HepG2 (cell line): ENCODE measurements around the gene ZKSCAN1. TPM values are rescaled to one million over a fixed set of nuclear protein-coding genes. Genes with fewer than 3 reads are reported as not detected.

Source experiments
- CCAR2 ChIP-seq: fragments of 200-400 bp; formaldehyde crosslinking; optimal IDR thresholded peaks from 2 replicates; pipeline ENCODE3; 2018; ENCODE audit warnings: low read depth, mild to moderate bottlenecking, low read length, moderate library complexity
- GATAD1 ChIP-seq: IDR thresholded peaks from 2 replicates; pipeline ENCODE4 v1.6.1; 2016; ENCODE audit warnings: missing genetic modification reagents, missing compliant biosample characterization
- GTF3A ChIP-seq: sonication (generic); formaldehyde crosslinking; conservative IDR thresholded peaks from 2 replicates; pipeline ENCODE4 v1.4.0; 2020; ENCODE audit warnings: mild to moderate bottlenecking, missing genetic modification reagents
- KAT8 ChIP-seq: IDR thresholded peaks from 2 replicates; pipeline ENCODE4 v1.6.1; 2016; ENCODE audit warnings: missing genetic modification reagents, missing compliant biosample characterization
- MIXL1 ChIP-seq: IDR thresholded peaks from 2 replicates; pipeline ENCODE4 v1.6.1; 2016
- NFE2L2 ChIP-seq: fragments of 150-350 bp; IDR thresholded peaks from 2 replicates; pipeline ENCODE4 v1.6.1; 2014; ENCODE audit warnings: low read length
- NFRKB ChIP-seq: fragments of 450-650 bp; IDR thresholded peaks from 2 replicates; pipeline ENCODE4 v1.6.1; 2017
- RBFOX2 ChIP-seq: fragments of 200-400 bp; formaldehyde crosslinking; IDR thresholded peaks from 2 replicates; pipeline ENCODE4 v1.6.1; 2017; ENCODE audit warnings: low read depth, mild to moderate bottlenecking, low read length
- ZBTB7A ChIP-seq: sonication (generic); formaldehyde crosslinking; IDR thresholded peaks from 2 replicates; pipeline ENCODE4 v1.8.0; 2022; ENCODE audit warnings: mild to moderate bottlenecking, missing genetic modification reagents
- ZMYM4 ChIP-seq: sonication (generic); formaldehyde crosslinking; IDR thresholded peaks from 2 replicates; pipeline ENCODE4 v1.8.1; 2023; ENCODE audit warnings: mild to moderate bottlenecking, missing genetic modification reagents
- ZNF253 ChIP-seq: sonication (generic); formaldehyde crosslinking; IDR thresholded peaks from 2 replicates; pipeline ENCODE4 v1.8.0; 2022; ENCODE audit warnings: mild to moderate bottlenecking, missing genetic modification reagents, borderline replicate concordance
- ZNF33B ChIP-seq: sonication (generic); formaldehyde crosslinking; IDR thresholded peaks from 2 replicates; pipeline ENCODE4 v1.5.1; 2020; ENCODE audit warnings: mild to moderate bottlenecking, missing genetic modification reagents
- ZNF7 ChIP-seq: IDR thresholded peaks from 2 replicates; pipeline ENCODE4 v1.6.1; 2016; ENCODE audit warnings: missing biosample characterization, missing genetic modification reagents
- polyA plus RNA-seq, 8 experiments: library from polyadenylated mRNA; depleted of rRNA in 3 of 8; stranded (reverse) in 7 of 8; unstranded in 1 of 8; fragments of >200 nt; fragmentation: Illumina TruSeq in 4 of 8; extraction: Trizol in 4 of 8; gene quantifications; 2 replicates each; pipeline versions ENCODE4 v1.2.1 to v1.2.3, GENCODE V29; 2011 to 2016; ENCODE audit warnings: low read depth in 4 of 8, missing spikeins in 1 of 8, mixed read lengths in 1 of 8; ENCODE audit not compliant: insufficient read depth in 1 of 8
- total RNA-seq, 5 experiments: library from RNA; depleted of rRNA; stranded (reverse); fragments of >200 nt; fragmentation: Illumina TruSeq; extraction: Trizol; gene quantifications; 2 replicates each; pipeline ENCODE4 v1.2.3, GENCODE V29; 2016; ENCODE audit warnings: low read depth in 1 of 5
- TF ChIP-seq, protein P1 (sequence below): sonication (generic); formaldehyde crosslinking; IDR thresholded peaks from 2 replicates; pipeline ENCODE4 v1.8.1; 2023; ENCODE audit warnings: mild to moderate bottlenecking, moderate library complexity, missing genetic modification reagents
- TF ChIP-seq, protein P2 (sequence below): sonication (generic); formaldehyde crosslinking; IDR thresholded peaks from 2 replicates; pipeline ENCODE4 v1.4.0; 2020; ENCODE audit warnings: missing genetic modification reagents
- TF ChIP-seq, protein P3 (sequence below): sonication (generic); formaldehyde crosslinking; IDR thresholded peaks from 2 replicates; pipeline ENCODE4 v1.8.1; 2023; ENCODE audit warnings: mild to moderate bottlenecking, missing genetic modification reagents
- TF ChIP-seq, protein P4 (sequence below), 2 experiments: IDR thresholded peaks; 2 replicates each; pipeline ENCODE4 v1.6.1; 2011 to 2012; ENCODE audit warnings: low read length in 2 of 2, borderline replicate concordance in 1 of 2, low read depth in 1 of 2, mild to moderate bottlenecking in 1 of 2, moderate library complexity in 1 of 2
- TF ChIP-seq, protein P5 (sequence below): sonication (generic); formaldehyde crosslinking; IDR thresholded peaks from 2 replicates; pipeline ENCODE4 v1.4.0; 2020; ENCODE audit warnings: mild to moderate bottlenecking, low read depth, missing genetic modification reagents
- TF ChIP-seq, protein P6 (sequence below): sonication (generic); formaldehyde crosslinking; IDR thresholded peaks from 2 replicates; pipeline ENCODE4 v1.5.0; 2020; ENCODE audit warnings: mild to moderate bottlenecking, missing genetic modification reagents

ZKSCAN1 gene
- total and polyA plus RNA-seq, 2 of the 13 experiments (the other 11 are each of a cell fraction or from before 2014, with no cell fraction given), result 46.4 to 60.6 TPM

DNA sequence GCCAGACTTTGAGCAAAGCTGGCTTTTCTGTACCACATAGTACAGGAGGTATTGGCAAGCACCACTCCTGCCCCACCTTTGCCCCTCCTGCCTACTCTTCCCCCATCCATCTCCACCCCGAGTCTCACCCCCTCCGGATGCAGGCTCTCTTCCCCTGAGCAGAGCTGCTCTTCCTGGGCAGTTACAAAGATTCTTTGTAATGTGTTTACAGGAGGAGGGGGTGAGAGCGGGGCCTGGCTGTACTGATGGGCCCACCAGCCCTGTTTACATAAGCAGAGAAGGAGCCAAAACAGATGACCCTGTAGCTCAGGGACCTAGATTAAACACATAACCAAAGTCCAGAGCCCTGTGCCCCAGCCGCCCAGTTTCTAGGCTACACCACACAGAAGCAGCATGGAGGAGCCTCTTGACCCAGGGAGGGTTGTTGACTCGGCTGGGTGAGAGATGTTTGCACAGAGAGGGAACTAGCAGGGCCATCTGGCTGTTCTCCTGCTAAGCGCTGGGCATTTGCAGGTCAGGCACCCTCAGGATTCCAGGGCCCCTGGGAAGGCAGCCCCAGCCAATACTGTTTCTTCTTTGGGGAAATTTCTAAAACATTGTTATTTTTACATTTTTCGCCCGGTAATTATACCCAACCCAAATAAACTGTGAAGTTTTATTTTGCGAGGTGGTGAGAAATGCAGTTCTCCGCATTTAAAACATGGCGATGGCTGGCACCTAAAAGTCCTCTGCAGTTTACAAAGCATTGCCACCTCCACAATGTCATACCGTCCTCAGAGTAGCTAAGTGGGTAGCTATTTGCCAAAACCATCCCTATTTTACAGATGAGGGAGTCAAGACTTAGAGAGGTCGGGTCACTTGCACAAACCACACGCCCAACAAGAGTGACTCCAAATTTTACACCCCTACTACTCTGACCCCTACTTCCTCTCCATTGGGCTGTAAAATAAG, 11.4 kb upstream of the ZKSCAN1 start (continued):
- TF ChIP-seq, protein P1, sequence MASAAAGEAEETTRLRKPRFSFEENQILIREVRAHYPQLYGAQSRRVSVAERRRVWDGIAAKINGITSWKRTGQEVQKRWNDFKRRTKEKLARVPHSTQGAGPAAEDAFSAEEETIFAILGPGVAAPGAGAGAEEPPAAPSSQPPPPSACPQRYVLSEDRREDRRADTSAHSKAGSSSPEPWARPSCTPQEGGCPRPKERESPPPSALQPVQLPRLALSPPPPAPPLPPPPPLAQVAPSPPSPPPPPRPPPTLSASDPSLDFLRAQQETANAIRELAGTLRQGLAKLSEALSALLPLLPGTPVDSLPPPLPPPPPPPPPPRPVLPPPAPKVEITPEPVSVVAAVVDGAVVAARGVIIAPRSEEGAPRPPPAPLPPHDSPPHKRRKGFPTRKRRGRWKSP (CRISPR knock-in tag), result peak; percentile 77; the same call in 1 of the 2 replicates
- TF ChIP-seq GTF3A (CRISPR knock-in tag), result 0 out of 2 replicates have a peak, but pooled peaks have one; percentile 96
- TF ChIP-seq, protein P2, sequence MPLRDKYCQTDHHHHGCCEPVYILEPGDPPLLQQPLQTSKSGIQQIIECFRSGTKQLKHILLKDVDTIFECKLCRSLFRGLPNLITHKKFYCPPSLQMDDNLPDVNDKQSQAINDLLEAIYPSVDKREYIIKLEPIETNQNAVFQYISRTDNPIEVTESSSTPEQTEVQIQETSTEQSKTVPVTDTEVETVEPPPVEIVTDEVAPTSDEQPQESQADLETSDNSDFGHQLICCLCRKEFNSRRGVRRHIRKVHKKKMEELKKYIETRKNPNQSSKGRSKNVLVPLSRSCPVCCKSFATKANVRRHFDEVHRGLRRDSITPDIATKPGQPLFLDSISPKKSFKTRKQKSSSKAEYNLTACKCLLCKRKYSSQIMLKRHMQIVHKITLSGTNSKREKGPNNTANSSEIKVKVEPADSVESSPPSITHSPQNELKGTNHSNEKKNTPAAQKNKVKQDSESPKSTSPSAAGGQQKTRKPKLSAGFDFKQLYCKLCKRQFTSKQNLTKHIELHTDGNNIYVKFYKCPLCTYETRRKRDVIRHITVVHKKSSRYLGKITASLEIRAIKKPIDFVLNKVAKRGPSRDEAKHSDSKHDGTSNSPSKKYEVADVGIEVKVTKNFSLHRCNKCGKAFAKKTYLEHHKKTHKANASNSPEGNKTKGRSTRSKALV, result peak; percentile 66; the same call in 1 of the 2 replicates
- TF ChIP-seq CCAR2, result no peak
- TF ChIP-seq ZBTB7A (CRISPR knock-in tag), result peak; percentile 69; the same call in 1 of the 2 replicates
- TF ChIP-seq, protein P3, sequence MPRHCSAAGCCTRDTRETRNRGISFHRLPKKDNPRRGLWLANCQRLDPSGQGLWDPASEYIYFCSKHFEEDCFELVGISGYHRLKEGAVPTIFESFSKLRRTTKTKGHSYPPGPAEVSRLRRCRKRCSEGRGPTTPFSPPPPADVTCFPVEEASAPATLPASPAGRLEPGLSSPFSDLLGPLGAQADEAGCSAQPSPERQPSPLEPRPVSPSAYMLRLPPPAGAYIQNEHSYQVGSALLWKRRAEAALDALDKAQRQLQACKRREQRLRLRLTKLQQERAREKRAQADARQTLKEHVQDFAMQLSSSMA (CRISPR knock-in tag), result 0 out of 2 replicates have a peak, but pooled peaks have one; percentile 63
- TF ChIP-seq RBFOX2, result peak; percentile 27; the same call in 1 of the 2 replicates
- peak; percentile 80; the same call in 1 of the 2 replicates for TF ChIP-seq MIXL1 (CRISPR knock-in tag)
- TF ChIP-seq ZNF33B, result no peak
- no peak for TF ChIP-seq NFRKB
- no peak for TF ChIP-seq ZNF7 (CRISPR knock-in tag)
- peak; percentile 78; the same call in 1 of the 2 replicates for TF ChIP-seq KAT8
- TF ChIP-seq, protein P4, sequence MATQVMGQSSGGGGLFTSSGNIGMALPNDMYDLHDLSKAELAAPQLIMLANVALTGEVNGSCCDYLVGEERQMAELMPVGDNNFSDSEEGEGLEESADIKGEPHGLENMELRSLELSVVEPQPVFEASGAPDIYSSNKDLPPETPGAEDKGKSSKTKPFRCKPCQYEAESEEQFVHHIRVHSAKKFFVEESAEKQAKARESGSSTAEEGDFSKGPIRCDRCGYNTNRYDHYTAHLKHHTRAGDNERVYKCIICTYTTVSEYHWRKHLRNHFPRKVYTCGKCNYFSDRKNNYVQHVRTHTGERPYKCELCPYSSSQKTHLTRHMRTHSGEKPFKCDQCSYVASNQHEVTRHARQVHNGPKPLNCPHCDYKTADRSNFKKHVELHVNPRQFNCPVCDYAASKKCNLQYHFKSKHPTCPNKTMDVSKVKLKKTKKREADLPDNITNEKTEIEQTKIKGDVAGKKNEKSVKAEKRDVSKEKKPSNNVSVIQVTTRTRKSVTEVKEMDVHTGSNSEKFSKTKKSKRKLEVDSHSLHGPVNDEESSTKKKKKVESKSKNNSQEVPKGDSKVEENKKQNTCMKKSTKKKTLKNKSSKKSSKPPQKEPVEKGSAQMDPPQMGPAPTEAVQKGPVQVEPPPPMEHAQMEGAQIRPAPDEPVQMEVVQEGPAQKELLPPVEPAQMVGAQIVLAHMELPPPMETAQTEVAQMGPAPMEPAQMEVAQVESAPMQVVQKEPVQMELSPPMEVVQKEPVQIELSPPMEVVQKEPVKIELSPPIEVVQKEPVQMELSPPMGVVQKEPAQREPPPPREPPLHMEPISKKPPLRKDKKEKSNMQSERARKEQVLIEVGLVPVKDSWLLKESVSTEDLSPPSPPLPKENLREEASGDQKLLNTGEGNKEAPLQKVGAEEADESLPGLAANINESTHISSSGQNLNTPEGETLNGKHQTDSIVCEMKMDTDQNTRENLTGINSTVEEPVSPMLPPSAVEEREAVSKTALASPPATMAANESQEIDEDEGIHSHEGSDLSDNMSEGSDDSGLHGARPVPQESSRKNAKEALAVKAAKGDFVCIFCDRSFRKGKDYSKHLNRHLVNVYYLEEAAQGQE (IDR thresholded peaks at IDR 0.05; ENCODE audit: borderline replicate concordance in 1 of 2, low read depth in 1 of 2, low read length in 2 of 2), result no peak; a peak in 2 of 4 replicates
- TF ChIP-seq NFE2L2, result no peak
- TF ChIP-seq, protein P5, sequence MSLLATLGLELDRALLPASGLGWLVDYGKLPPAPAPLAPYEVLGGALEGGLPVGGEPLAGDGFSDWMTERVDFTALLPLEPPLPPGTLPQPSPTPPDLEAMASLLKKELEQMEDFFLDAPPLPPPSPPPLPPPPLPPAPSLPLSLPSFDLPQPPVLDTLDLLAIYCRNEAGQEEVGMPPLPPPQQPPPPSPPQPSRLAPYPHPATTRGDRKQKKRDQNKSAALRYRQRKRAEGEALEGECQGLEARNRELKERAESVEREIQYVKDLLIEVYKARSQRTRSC, result no peak
- TF ChIP-seq ZNF253 (CRISPR knock-in tag), result no peak
- TF ChIP-seq GATAD1 (CRISPR knock-in tag), result no peak; the same call in 1 of the 2 replicates
- TF ChIP-seq, protein P6, sequence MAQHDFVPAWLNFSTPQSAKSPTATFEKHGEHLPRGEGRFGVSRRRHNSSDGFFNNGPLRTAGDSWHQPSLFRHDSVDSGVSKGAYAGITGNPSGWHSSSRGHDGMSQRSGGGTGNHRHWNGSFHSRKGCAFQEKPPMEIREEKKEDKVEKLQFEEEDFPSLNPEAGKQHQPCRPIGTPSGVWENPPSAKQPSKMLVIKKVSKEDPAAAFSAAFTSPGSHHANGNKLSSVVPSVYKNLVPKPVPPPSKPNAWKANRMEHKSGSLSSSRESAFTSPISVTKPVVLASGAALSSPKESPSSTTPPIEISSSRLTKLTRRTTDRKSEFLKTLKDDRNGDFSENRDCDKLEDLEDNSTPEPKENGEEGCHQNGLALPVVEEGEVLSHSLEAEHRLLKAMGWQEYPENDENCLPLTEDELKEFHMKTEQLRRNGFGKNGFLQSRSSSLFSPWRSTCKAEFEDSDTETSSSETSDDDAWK, result no peak
- TF ChIP-seq ZMYM4 (CRISPR knock-in tag), result peak; percentile 89
